H9 (cell line): Measurements from ENCODE around the gene ZNF576. TPM values are rescaled to one million over a fixed set of nuclear protein-coding genes. Genes with fewer than 3 reads are reported as not detected.

Source experiments
- DNase-seq: peaks from one replicate; pipeline ENCODE4 v3.0.0-alpha.2; 2017
- H2AFZ ChIP-seq: one replicate; pipeline ENCODE4 v1.6.1; 2013; ENCODE audit warnings: mild to moderate bottlenecking, low read length, control low read depth, moderate library complexity
- H2AK5ac ChIP-seq: 2 replicates; pipeline ENCODE4 v1.6.1; 2013; ENCODE audit warnings: low read length, control low read depth, mixed read lengths; ENCODE audit not compliant: insufficient read length
- H2BK120ac ChIP-seq: one replicate; pipeline ENCODE4 v1.6.1; 2013; ENCODE audit warnings: low read depth, mild to moderate bottlenecking, low read length, control low read depth, inconsistent platforms; ENCODE audit not compliant: poor library complexity, severe bottlenecking
- H2BK12ac ChIP-seq: 2 replicates; pipeline ENCODE4 v1.6.1; 2013; ENCODE audit warnings: low read length, control low read depth, mixed read lengths, low read depth; ENCODE audit not compliant: insufficient read length
- H2BK15ac ChIP-seq: 2 replicates; pipeline ENCODE4 v1.6.1; 2013; ENCODE audit warnings: low read depth, low read length, control low read depth
- H2BK20ac ChIP-seq: one replicate; pipeline ENCODE4 v1.6.1; 2013; ENCODE audit warnings: low read depth, mild to moderate bottlenecking, low read length, control low read depth, inconsistent platforms; ENCODE audit not compliant: poor library complexity, severe bottlenecking
- H2BK5ac ChIP-seq: 2 replicates; pipeline ENCODE4 v1.6.1; 2013; ENCODE audit warnings: low read length, control low read depth, mixed read lengths; ENCODE audit not compliant: insufficient read length
- H3K14ac ChIP-seq: 2 replicates; pipeline ENCODE4 v1.6.1; 2013; ENCODE audit warnings: low read length, control low read depth; ENCODE audit not compliant: insufficient read depth
- H3K18ac ChIP-seq: 2 replicates; pipeline ENCODE4 v1.6.1; 2013; ENCODE audit warnings: low read depth, mild to moderate bottlenecking, mixed read lengths, low read length, control low read depth; ENCODE audit not compliant: insufficient read length
- H3K23ac ChIP-seq: 2 replicates; pipeline ENCODE4 v1.6.1; 2013; ENCODE audit warnings: low read length, control low read depth, mixed read lengths, low read depth; ENCODE audit not compliant: insufficient read length
- H3K23me2 ChIP-seq: 2 replicates; pipeline ENCODE4 v1.6.1; 2013; ENCODE audit warnings: low read depth, mild to moderate bottlenecking, mixed read lengths, low read length, control low read depth; ENCODE audit not compliant: insufficient read length, poor library complexity, severe bottlenecking
- H3K27ac ChIP-seq: 2 replicates; pipeline ENCODE4 v1.5.1; 2013; ENCODE audit warnings: low read length, control low read depth, mixed read lengths, low read depth; ENCODE audit not compliant: insufficient read length
- H3K27me3 ChIP-seq: 2 replicates; pipeline ENCODE4 v1.6.1; 2013; ENCODE audit warnings: low read length, control low read depth, inconsistent platforms; ENCODE audit not compliant: insufficient read depth
- H3K4ac ChIP-seq: 2 replicates; pipeline ENCODE4 v1.6.1; 2013; ENCODE audit warnings: low read depth, mild to moderate bottlenecking, control low read depth, inconsistent platforms, low read length, moderate library complexity
- H3K4me1 ChIP-seq: 2 replicates; pipeline ENCODE4 v1.6.1; 2013; ENCODE audit warnings: low read length, control low read depth, inconsistent platforms; ENCODE audit not compliant: insufficient read depth
- H3K4me2 ChIP-seq: 2 replicates; pipeline ENCODE4 v1.6.1; 2013; ENCODE audit warnings: low read length, control low read depth, mixed read lengths; ENCODE audit not compliant: insufficient read length, insufficient read depth
- H3K56ac ChIP-seq: 2 replicates; pipeline ENCODE4 v1.6.1; 2013; ENCODE audit warnings: low read depth, mild to moderate bottlenecking, mixed read lengths, low read length, control low read depth; ENCODE audit not compliant: insufficient read length
- H3K79me1 ChIP-seq: 2 replicates; pipeline ENCODE4 v1.6.1; 2013; ENCODE audit warnings: low read depth, mild to moderate bottlenecking, moderate library complexity, low read length, control low read depth, inconsistent platforms; ENCODE audit not compliant: insufficient read depth, poor library complexity, severe bottlenecking
- H3K79me2 ChIP-seq: 2 replicates; pipeline ENCODE4 v1.6.1; 2013; ENCODE audit warnings: low read length, control low read depth, inconsistent platforms; ENCODE audit not compliant: insufficient read depth
- H3K9ac ChIP-seq: 2 replicates; pipeline ENCODE4 v1.6.1; 2013; ENCODE audit warnings: low read length, control low read depth, mixed read lengths; ENCODE audit not compliant: insufficient read length; ENCODE audit errors: extremely low read depth
- H3K9me3 ChIP-seq: one replicate; pipeline ENCODE4 v1.6.1; 2013; ENCODE audit warnings: low read depth, low read length, inconsistent platforms; ENCODE audit not compliant: control insufficient read depth
- H3T11ph ChIP-seq: one replicate; pipeline ENCODE4 v1.6.1; 2013; ENCODE audit warnings: mild to moderate bottlenecking, low read length, control low read depth, inconsistent platforms
- H4K20me1 ChIP-seq: one replicate; pipeline ENCODE4 v1.6.1; 2013; ENCODE audit not compliant: control insufficient read depth, insufficient read length, insufficient read depth
- H4K5ac ChIP-seq: 2 replicates; pipeline ENCODE4 v1.6.1; 2013; ENCODE audit warnings: low read depth, mild to moderate bottlenecking, mixed read lengths, low read length, control low read depth; ENCODE audit not compliant: insufficient read length
- H4K8ac ChIP-seq: replicated peaks from 2 replicates; pipeline ENCODE4 v1.6.1; 2013; ENCODE audit warnings: low read length, control low read depth, mixed read lengths, low read depth; ENCODE audit not compliant: insufficient read length
- H4K91ac ChIP-seq: 2 replicates; pipeline ENCODE4 v1.6.1; 2013; ENCODE audit warnings: low read depth, mild to moderate bottlenecking, moderate library complexity, mixed read lengths, low read length, control low read depth; ENCODE audit not compliant: insufficient read length
- H3K27ac Mint-ChIP-seq, 3 experiments: 2 replicates in 2 of 3; 3 replicates in 1 of 3; pipeline ENCODE4 v1.8.0; 2020 to 2021; ENCODE audit warnings: mixed read lengths in 3 of 3, mild to moderate bottlenecking in 1 of 3, moderate library complexity in 1 of 3
- H3K27me3 Mint-ChIP-seq: 2 replicates; pipeline ENCODE4 v1.8.0; 2021; ENCODE audit warnings: low read depth, mild to moderate bottlenecking, moderate library complexity, mixed read lengths
- H3K36me3 Mint-ChIP-seq, 3 experiments: 2 replicates in 2 of 3; 3 replicates in 1 of 3; pipeline ENCODE4 v1.8.0; 2020 to 2021; ENCODE audit warnings: low read depth in 3 of 3, mixed read lengths in 3 of 3; ENCODE audit not compliant: insufficient read depth in 1 of 3
- H3K4me1 Mint-ChIP-seq, 2 experiments: 2 replicates each; pipeline ENCODE4 v1.8.0; 2020; ENCODE audit warnings: mixed read lengths in 2 of 2
- H3K4me3 Mint-ChIP-seq, 2 experiments: 2 replicates in 1 of 2; 3 replicates in 1 of 2; pipeline ENCODE4 v1.8.0; 2020 to 2021; ENCODE audit warnings: mild to moderate bottlenecking in 2 of 2, mixed read lengths in 2 of 2, moderate library complexity in 1 of 2
- H3K9me3 Mint-ChIP-seq, 2 experiments: 2 replicates in 1 of 2; 3 replicates in 1 of 2; pipeline ENCODE4 v1.8.0; 2020; ENCODE audit warnings: mild to moderate bottlenecking in 2 of 2, mixed read lengths in 2 of 2, moderate library complexity in 1 of 2
- WGBS: extraction: QIAGEN DNeasy Blood & Tissue Kit; methylation state at CpG from one replicate; pipeline ENCODE4 v1.1.7; 2013; ENCODE audit warnings: missing lambda C conversion rate, low lambda C conversion rate, mixed read lengths; ENCODE audit not compliant: insufficient read length; ENCODE audit errors: extremely low coverage; 5-methylcytosine and 5-hydroxymethylcytosine counted together
- total RNA-seq: library from RNA; stranded (reverse); gene quantifications from 2 replicates; pipeline ENCODE4 v1.2.1, GENCODE V29; 2021
- TF ChIP-seq, protein P1 (sequence below): fragments of 200-600 bp; sonication (generic); conservative IDR thresholded peaks from 3 replicates; pipeline ENCODE4 v1.8.0; 2021; ENCODE audit warnings: antibody characterized with exemption, mild to moderate bottlenecking

ZNF576 gene
- total RNA-seq, 1 experiment from 2014 or later: 19.7 TPM

DNA sequence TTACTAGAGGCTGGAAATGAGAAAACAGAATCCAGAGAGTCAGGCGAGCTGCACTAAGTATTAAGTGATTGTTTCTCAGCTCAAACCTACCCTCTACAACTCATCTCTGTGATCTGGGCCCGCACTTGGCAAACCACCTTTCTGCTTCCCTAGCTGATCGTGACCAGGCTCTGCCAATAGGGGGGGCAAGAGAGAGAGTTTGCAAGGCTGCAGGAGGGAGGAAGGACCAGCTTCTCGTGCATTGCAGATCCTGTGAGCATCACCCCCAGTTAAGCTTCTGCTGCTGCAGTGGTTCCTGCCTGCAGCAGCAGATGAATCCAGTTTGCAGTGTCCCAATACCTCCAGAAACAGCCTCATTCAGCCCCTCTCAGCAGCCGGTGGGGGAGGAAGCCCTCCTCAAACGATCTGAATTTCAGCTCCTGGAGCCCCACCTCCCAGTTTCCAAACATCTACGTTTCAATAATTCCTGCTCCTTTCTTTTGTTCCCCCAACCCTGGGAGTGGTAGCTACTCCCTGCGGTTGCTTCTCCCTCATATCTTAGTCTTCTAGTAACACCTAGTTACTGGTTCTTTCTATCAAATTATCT, 41.1 kb upstream of the ZNF576 start:
- H3K23ac ChIP-seq: no peak overlapping the region
- no peak overlapping the region for H3T11ph ChIP-seq
- peaks cover 7 to 11% of the 10 kb centered on the region in 2 experiments for H3K4me1 Mint-ChIP-seq
- H3K9me3 Mint-ChIP-seq: 0 out of 5 replicates have a peak, but pooled peaks cover 0 to 2% of the 10 kb centered on the region in 2 experiments
- no peak overlapping the region for H4K8ac ChIP-seq
- no peak overlapping the region for H3K14ac ChIP-seq
- no peak overlapping the region for H2AK5ac ChIP-seq
- H3K27me3 ChIP-seq: no peaks in the 10 kb centered on the region
- no peak overlapping the region for H2BK20ac ChIP-seq
- H3K79me2 ChIP-seq: no peaks in the 10 kb centered on the region
- H3K79me1 ChIP-seq: no peaks in the 10 kb centered on the region
- peak; percentile 87 for DNase-seq
- no peak overlapping the region for H3K27ac ChIP-seq
- WGBS: no CpG with 5 or more reads among the region's 8 CpGs
- H3K56ac ChIP-seq: no peak overlapping the region
- H3K27me3 Mint-ChIP-seq: no peaks in the 10 kb centered on the region
- peaks cover 13 to 52% (median 49%) of the 10 kb centered on the region in 3 experiments; a peak in 6 of 7 replicates for H3K36me3 Mint-ChIP-seq
- TF ChIP-seq, protein P1, sequence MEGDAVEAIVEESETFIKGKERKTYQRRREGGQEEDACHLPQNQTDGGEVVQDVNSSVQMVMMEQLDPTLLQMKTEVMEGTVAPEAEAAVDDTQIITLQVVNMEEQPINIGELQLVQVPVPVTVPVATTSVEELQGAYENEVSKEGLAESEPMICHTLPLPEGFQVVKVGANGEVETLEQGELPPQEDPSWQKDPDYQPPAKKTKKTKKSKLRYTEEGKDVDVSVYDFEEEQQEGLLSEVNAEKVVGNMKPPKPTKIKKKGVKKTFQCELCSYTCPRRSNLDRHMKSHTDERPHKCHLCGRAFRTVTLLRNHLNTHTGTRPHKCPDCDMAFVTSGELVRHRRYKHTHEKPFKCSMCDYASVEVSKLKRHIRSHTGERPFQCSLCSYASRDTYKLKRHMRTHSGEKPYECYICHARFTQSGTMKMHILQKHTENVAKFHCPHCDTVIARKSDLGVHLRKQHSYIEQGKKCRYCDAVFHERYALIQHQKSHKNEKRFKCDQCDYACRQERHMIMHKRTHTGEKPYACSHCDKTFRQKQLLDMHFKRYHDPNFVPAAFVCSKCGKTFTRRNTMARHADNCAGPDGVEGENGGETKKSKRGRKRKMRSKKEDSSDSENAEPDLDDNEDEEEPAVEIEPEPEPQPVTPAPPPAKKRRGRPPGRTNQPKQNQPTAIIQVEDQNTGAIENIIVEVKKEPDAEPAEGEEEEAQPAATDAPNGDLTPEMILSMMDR: peak; percentile 87
- H4K5ac ChIP-seq: no peak overlapping the region
- no peak overlapping the region for H3K9ac ChIP-seq
- H3K23me2 ChIP-seq: no peaks in the 10 kb centered on the region
- H3K18ac ChIP-seq: no peak overlapping the region
- no peaks in the 10 kb centered on the region for H3K4me1 ChIP-seq
- no peak overlapping the region for H2BK5ac ChIP-seq
- no peak overlapping the region for H4K91ac ChIP-seq
- H2BK120ac ChIP-seq: no peak overlapping the region
- H3K4ac ChIP-seq: no peak overlapping the region
- no peak overlapping the region for H3K4me3 Mint-ChIP-seq
- no peak overlapping the region for H2BK12ac ChIP-seq
- no peaks in the 10 kb centered on the region for H4K20me1 ChIP-seq
- H3K9me3 ChIP-seq: no peaks in the 10 kb centered on the region
- H3K27ac Mint-ChIP-seq: peak overlapping the region; percentile 55 to 85 (median 56); a peak in 5 of 7 replicates
- H3K4me2 ChIP-seq: no peak overlapping the region
- no peak overlapping the region for H2BK15ac ChIP-seq
- no peak overlapping the region for H2AFZ ChIP-seq
